GM12878 (cell line): ENCODE data around the gene FERMT3. TPM values are rescaled to one million over a fixed set of nuclear protein-coding genes. Genes with fewer than 3 reads are reported as not detected.

Experiments used
- ATAC-seq: fragments of 200-7000 bp; cut with Tn5 transposase; 3 replicates; pipeline ENCODE4 v1.9.1; 2020; ENCODE audit warnings: mild to moderate bottlenecking, moderate library complexity
- BruUV-seq: library from RNA; stranded (reverse); fragments of 400-500 nt; replicated peaks from 2 replicates; lab custom pipeline; 2021; lab: Mats Ljungman, UMichigan
- CTCF ChIA-PET: fragments of 300-600 bp; sonication (Branson Sonifier 250); formaldehyde crosslinking; extraction: SDS; loops from one replicate; lab custom pipeline; 2021; ENCODE audit warnings: inconsistent platforms; lab: Yijun Ruan, JAX
- POLR2A ChIA-PET: fragments of 350-600 bp; formaldehyde crosslinking; extraction: SDS; loops from one replicate; lab custom pipeline; 2021; ENCODE audit warnings: inconsistent platforms; lab: Charles Lee
- RAD21 ChIA-PET: fragments of 300-600 bp; sonication (Branson Sonifier 250); formaldehyde crosslinking; loops from one replicate; lab custom pipeline; 2023; ENCODE audit warnings: antibody characterized with exemption; ENCODE audit not compliant: unreplicated experiment; lab: Charles Lee
- SMC1A ChIA-PET: fragments of 300-600 bp; sonication (Branson Sonifier 250); formaldehyde crosslinking; loops from one replicate; lab custom pipeline; 2023; ENCODE audit not compliant: unreplicated experiment, uncharacterized antibody; lab: Charles Lee
- DNase-seq: peaks from one replicate; pipeline ENCODE4 v3.0.0-alpha.2; 2011; ENCODE audit warnings: low read depth, low spot score
- FAIRE-seq: peaks from 3 replicates; lab custom pipeline; 2011; peaks lifted over from hg19 to GRCh38; lab: Jason Lieb, UNC
- H2AFZ ChIP-seq: 2 replicates; pipeline ENCODE4 v1.6.0; 2011; ENCODE audit warnings: low read depth, low read length, control low read depth; ENCODE audit not compliant: control insufficient read depth
- H3K27ac ChIP-seq: 2 replicates; pipeline ENCODE4 v1.5.1; 2011; ENCODE audit warnings: control low read depth; ENCODE audit not compliant: control insufficient read depth, insufficient read depth
- H3K27me3 ChIP-seq, 2 experiments: replicated peaks in 1 of 2; 2 replicates each; pipeline versions ENCODE4 v1.6.0 to v1.6.1; 2011; ENCODE audit warnings: low read length in 1 of 2; ENCODE audit not compliant: control insufficient read depth in 2 of 2, insufficient read depth in 2 of 2
- H3K36me3 ChIP-seq, 2 experiments: 2 replicates each; pipeline ENCODE4 v1.5.1; 2011; ENCODE audit warnings: low read length in 1 of 2; ENCODE audit not compliant: control insufficient read depth in 2 of 2, insufficient read depth in 2 of 2
- H3K4me1 ChIP-seq: 2 replicates; pipeline ENCODE4 v1.6.1; 2011; ENCODE audit warnings: mild to moderate bottlenecking, low read length, moderate library complexity, mixed read lengths; ENCODE audit not compliant: control insufficient read depth, insufficient read depth
- H3K4me2 ChIP-seq: 2 replicates; pipeline ENCODE4 v1.6.0; 2011; ENCODE audit warnings: control low read depth; ENCODE audit not compliant: control insufficient read depth, insufficient read depth
- H3K4me3 ChIP-seq: fragments of 200-600 bp; sonication (generic); 2 replicates; pipeline ENCODE4 v1.5.1; 2016
- H3K79me2 ChIP-seq: 2 replicates; pipeline ENCODE4 v1.6.0; 2011; ENCODE audit warnings: low read length; ENCODE audit not compliant: control insufficient read depth, insufficient read depth
- H3K9ac ChIP-seq: 2 replicates; pipeline ENCODE4 v1.8.0; 2011; ENCODE audit warnings: low read length, control low read depth, mixed read lengths; ENCODE audit not compliant: control insufficient read depth, insufficient read depth
- H3K9me3 ChIP-seq: replicated peaks from 3 replicates; pipeline ENCODE4 v1.5.1; 2011; ENCODE audit warnings: mild to moderate bottlenecking, low read length; ENCODE audit not compliant: control insufficient read depth, insufficient read depth
- H4K20me1 ChIP-seq: 2 replicates; pipeline ENCODE4 v1.6.0; 2011; ENCODE audit not compliant: control insufficient read depth, insufficient read depth
- ASH2L ChIP-seq: fragments of 300-600, 200-600 bp; sonication (generic); IDR thresholded peaks from 2 replicates; pipeline ENCODE4 v1.6.1; 2017; ENCODE audit warnings: low read depth, mild to moderate bottlenecking, borderline replicate concordance
- EGR1 ChIP-seq, 2 experiments: IDR thresholded peaks; 1 replicate in 1 of 2; 2 replicates in 1 of 2; pipeline ENCODE4 v1.6.1; 2011 to 2012; ENCODE audit warnings: low read depth in 2 of 2, low read length in 2 of 2, borderline replicate concordance in 1 of 2, mild to moderate bottlenecking in 1 of 2, moderate library complexity in 1 of 2
- HCFC1 ChIP-seq: fragments of 150-350 bp; IDR thresholded peaks from 2 replicates; pipeline ENCODE4 v1.6.1; 2014; ENCODE audit warnings: low read length
- IKZF1 ChIP-seq: fragments of 450-650 bp; conservative IDR thresholded peaks from 2 replicates; pipeline ENCODE4 v1.6.1; 2017; ENCODE audit warnings: antibody characterized with exemption, mild to moderate bottlenecking
- IRF4 ChIP-seq: IDR thresholded peaks from 2 replicates; pipeline ENCODE4 v1.6.1; 2011; ENCODE audit warnings: low read depth, low read length
- KDM1A ChIP-seq: fragments of 200-600 bp; sonication (generic); IDR thresholded peaks from 2 replicates; pipeline ENCODE4 v1.6.1; 2016; ENCODE audit warnings: borderline replicate concordance
- KLF5 ChIP-seq: fragments of 450-650 bp; IDR thresholded peaks from 2 replicates; pipeline ENCODE4 v1.6.1; 2014; ENCODE audit warnings: mild to moderate bottlenecking; ENCODE audit not compliant: partially characterized antibody
- MTA3 ChIP-seq: IDR thresholded peaks from 2 replicates; pipeline ENCODE4 v1.6.1; 2012; ENCODE audit warnings: low read length, inconsistent platforms, borderline replicate concordance
- POLR2AphosphoS2 ChIP-seq: IDR thresholded peaks from 2 replicates; pipeline ENCODE4 v1.6.1; 2011; ENCODE audit warnings: low read depth, mild to moderate bottlenecking, low read length, improper control_type of control experiment, moderate library complexity
- RAD21 ChIP-seq: IDR thresholded peaks from 2 replicates; pipeline ENCODE4 v1.6.1; 2011; ENCODE audit warnings: mild to moderate bottlenecking, low read depth, low read length, moderate library complexity; ENCODE audit not compliant: insufficient read depth
- RBBP5 ChIP-seq: fragments of 200-600 bp; sonication (generic); conservative IDR thresholded peaks from 2 replicates; pipeline ENCODE4 v1.6.1; 2016
- SMAD1 ChIP-seq: fragments of 450-650 bp; IDR thresholded peaks from 2 replicates; pipeline ENCODE4 v1.6.1; 2018; ENCODE audit warnings: mild to moderate bottlenecking, low read depth; ENCODE audit not compliant: partially characterized antibody
- SREBF1 ChIP-seq: IDR thresholded peaks from 2 replicates; pipeline ENCODE4 v1.6.1; 2012; ENCODE audit warnings: mild to moderate bottlenecking, low read length
- TCF12 ChIP-seq: IDR thresholded peaks from 2 replicates; pipeline ENCODE4 v1.6.1; 2011; ENCODE audit warnings: low read depth, mild to moderate bottlenecking, low read length
- TCF3 ChIP-seq: IDR thresholded peaks from 2 replicates; pipeline ENCODE4 v1.6.1; 2012; ENCODE audit warnings: low read depth, mild to moderate bottlenecking, low read length, borderline replicate concordance; ENCODE audit not compliant: insufficient read depth
- YY1 ChIP-seq: IDR thresholded peaks from 2 replicates; pipeline ENCODE4 v1.6.1; 2011; ENCODE audit warnings: low read depth, mild to moderate bottlenecking, low read length
- ZNF592 ChIP-seq: fragments of 450-650 bp; IDR thresholded peaks from 2 replicates; pipeline ENCODE4 v1.6.1; 2017; ENCODE audit warnings: mild to moderate bottlenecking, moderate library complexity
- ZZZ3 ChIP-seq: IDR thresholded peaks from 2 replicates; pipeline ENCODE4 v1.6.1; 2011; ENCODE audit warnings: low read depth; ENCODE audit not compliant: control insufficient read depth, insufficient read length
- WGBS: methylation state at CpG from one replicate; pipeline ENCODE4 v1.1.6; 2016; ENCODE audit warnings: low lambda C conversion rate; ENCODE audit not compliant: insufficient replicate concordance, insufficient coverage; ENCODE audit errors: missing lambda C conversion rate; 5-methylcytosine and 5-hydroxymethylcytosine counted together
- in situ Hi-C: fragments of 300-500 bp; cut with MboI; formaldehyde crosslinking; loops from 9 replicates; pipeline ENCODE4 v1.14.3; 2018; ENCODE audit warnings: mixed read lengths
- intact Hi-C: fragments of 100-400 bp; cut with micrococcal nuclease; formaldehyde crosslinking; loops from one replicate; pipeline ENCODE4 v1.14.2; 2022; ENCODE audit not compliant: unreplicated experiment
- polyA plus RNA-seq, 11 experiments: library from polyadenylated mRNA; depleted of rRNA in 4 of 11; unstranded in 6 of 11; stranded (reverse) in 5 of 11; fragments of >200 nt; fragmentation: Nextera tagmentation in 4 of 11; fragmentation: Illumina TruSeq in 1 of 11; extraction: Ambion mirVana in 4 of 11; extraction: Trizol in 1 of 11; gene quantifications; 1 replicate in 1 of 11; 2 replicates in 10 of 11; pipeline versions ENCODE4 v1.2.1 to v1.2.3, GENCODE V29; 2011 to 2016; ENCODE audit warnings: inconsistent platforms in 2 of 11, missing spikeins in 2 of 11, low read depth in 1 of 11
- total RNA-seq, 4 experiments: library from RNA; depleted of rRNA in 3 of 4; stranded (reverse); fragments of >200 nt in 3 of 4; fragmentation: Illumina TruSeq in 1 of 4; extraction: Trizol in 1 of 4; gene quantifications; 2 replicates each; pipeline versions ENCODE4 v1.2.1 to v1.2.3, GENCODE V29; 2013 to 2021

The FERMT3 gene
- total and polyA plus RNA-seq, 10 of the 15 experiments (the other 5 are each of a cell fraction or from before 2014, with no cell fraction given), result 2.0 to 211 (median 114) TPM

- no peak overlapping the region for H3K27ac ChIP-seq
- H3K9ac ChIP-seq, result no peak overlapping the region
- H3K4me2 ChIP-seq, result no peak overlapping the region
- TF ChIP-seq MTA3, result no peak
- TF ChIP-seq TCF12, result no peak
- no peak for TF ChIP-seq POLR2AphosphoS2
- TF ChIP-seq RBBP5, result no peak
- TF ChIP-seq SREBF1, result no peak
- no peak for TF ChIP-seq IKZF1
- TF ChIP-seq KLF5, result no peak
- no peak for TF ChIP-seq EGR1 (IDR thresholded peaks at IDR 0.05; ENCODE audit: borderline replicate concordance in 1 of 2, low read depth in 2 of 2, low read length in 2 of 2)
- TF ChIP-seq KDM1A, result no peak
- no peak for TF ChIP-seq SMAD1
- TF ChIP-seq IRF4, result no peak
- TF ChIP-seq YY1, result no peak
- no peak for TF ChIP-seq RAD21
- no peak for TF ChIP-seq ASH2L
- no peak for TF ChIP-seq ZZZ3
- no peak for TF ChIP-seq ZNF592
- TF ChIP-seq TCF3, result no peak
- no peak for TF ChIP-seq HCFC1
- TF ChIP-seq, all 136 proteins: peak for 0
- Histone ChIP-seq H3K4me1 (no peaks in the 10 kb centered on the region; the same call in 1 of the 2 replicates), H3K79me2 (no peaks in the 10 kb centered on the region), H3K9me3 (no peaks in the 10 kb centered on the region), H3K4me3 (no peak overlapping the region), H3K27me3 (no peaks in the 10 kb centered on the region), H2AFZ (no peak overlapping the region), H3K36me3 (peaks cover 24 to 30% of the 10 kb centered on the region in 2 experiments), H4K20me1 (no peaks in the 10 kb centered on the region)
- ChIA-PET SMC1A (no interaction called here), CTCF (interaction anchor here (4.2 kb wide), 1 partner anchor 13 kb away, joined by 14 read pairs; the partner anchor contains the start of gene FERMT3), RAD21 (no interaction called here), POLR2A (interaction anchor here (1.7 to 2.6 kb wide), 2 partner anchors 8 to 12 kb away, joined by 6 to 11 read pairs; partner anchors contain the start of genes FERMT3, NUDT22 and TRPT1)
- BruUV-seq, result no TSS peak
- WGBS, result 96% methylated on average over 11 of the region's 11 CpGs
- intact Hi-C loops (no loop called here), in situ Hi-C loops (no loop called here)
- ATAC-seq (no peak), DNase-seq (no peak), FAIRE-seq (no peak)
Measured at GRCh38 chr11:64218628-64219353, 12.3 kb downstream of the FERMT3 start.
